ENCODE measurements around the gene DLEC1. TPM values are rescaled to one million over a fixed set of nuclear protein-coding genes. Genes with fewer than 3 reads are reported as not detected.

Gene DLEC1
- total and polyA plus RNA-seq, 7 donors, result 0.16 to 0.60 (median 0.41) TPM

DNA sequence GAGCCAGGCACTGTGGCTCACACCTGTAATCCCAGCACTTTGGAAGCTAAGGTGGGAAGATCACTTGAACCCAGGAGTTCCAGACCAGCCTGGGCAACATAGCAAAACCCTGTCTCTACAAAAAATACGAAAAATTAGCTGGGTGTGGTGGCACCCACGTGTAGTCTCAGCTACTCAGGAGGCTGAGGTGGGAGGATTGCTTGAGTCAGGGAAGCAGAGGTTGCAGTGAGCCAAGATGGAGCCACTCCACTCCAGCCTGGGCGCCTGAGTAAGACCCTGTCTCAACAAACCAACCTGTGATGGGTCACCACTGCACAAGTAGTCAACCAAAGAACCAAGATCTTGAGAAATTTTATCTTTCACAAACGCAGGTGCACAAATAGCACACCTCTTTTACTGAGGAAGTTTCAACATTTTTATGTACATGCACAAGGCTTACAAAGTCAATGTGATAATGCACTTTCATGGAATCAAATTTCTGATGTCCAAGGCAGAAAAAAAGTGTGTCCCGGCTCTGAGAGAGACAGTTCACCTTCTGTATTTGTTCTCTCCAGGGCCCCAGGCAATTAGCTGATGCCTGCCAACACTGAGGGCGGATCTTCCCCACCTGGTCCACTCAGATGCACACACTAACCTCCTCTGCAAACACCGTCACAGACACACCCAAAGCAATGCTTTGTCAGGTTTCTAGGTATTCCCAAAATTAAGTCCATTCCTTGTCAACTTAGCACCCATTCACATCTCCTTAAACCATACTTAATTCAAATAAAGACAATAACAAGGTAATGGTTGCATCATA, 85.5 kb downstream of the DLEC1 start:
- no peak overlapping the region for H3K4me3 ChIP-seq
- intact Hi-C loops (cut with DNase I), result loop anchor here (10.0 kb wide), 1 partner anchor 120 kb away; no protein-coding TSS in a partner anchor
- H3K9me3 ChIP-seq, result no peaks in the 10 kb centered on the region
- peaks cover 43 to 100% (median 62%) of the 10 kb centered on the region in 4 donors for H3K36me3 ChIP-seq
- H3K27me3 ChIP-seq, result no peaks in the 10 kb centered on the region
- no peak overlapping the region for H3K27ac ChIP-seq
- 42 to 76% methylated on average over 7 of the region's 7 CpGs for WGBS, 2 donors
- no peak for DNase-seq
- TF ChIP-seq, protein P1, sequence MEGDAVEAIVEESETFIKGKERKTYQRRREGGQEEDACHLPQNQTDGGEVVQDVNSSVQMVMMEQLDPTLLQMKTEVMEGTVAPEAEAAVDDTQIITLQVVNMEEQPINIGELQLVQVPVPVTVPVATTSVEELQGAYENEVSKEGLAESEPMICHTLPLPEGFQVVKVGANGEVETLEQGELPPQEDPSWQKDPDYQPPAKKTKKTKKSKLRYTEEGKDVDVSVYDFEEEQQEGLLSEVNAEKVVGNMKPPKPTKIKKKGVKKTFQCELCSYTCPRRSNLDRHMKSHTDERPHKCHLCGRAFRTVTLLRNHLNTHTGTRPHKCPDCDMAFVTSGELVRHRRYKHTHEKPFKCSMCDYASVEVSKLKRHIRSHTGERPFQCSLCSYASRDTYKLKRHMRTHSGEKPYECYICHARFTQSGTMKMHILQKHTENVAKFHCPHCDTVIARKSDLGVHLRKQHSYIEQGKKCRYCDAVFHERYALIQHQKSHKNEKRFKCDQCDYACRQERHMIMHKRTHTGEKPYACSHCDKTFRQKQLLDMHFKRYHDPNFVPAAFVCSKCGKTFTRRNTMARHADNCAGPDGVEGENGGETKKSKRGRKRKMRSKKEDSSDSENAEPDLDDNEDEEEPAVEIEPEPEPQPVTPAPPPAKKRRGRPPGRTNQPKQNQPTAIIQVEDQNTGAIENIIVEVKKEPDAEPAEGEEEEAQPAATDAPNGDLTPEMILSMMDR (IDR thresholded peaks at IDR 0.05), result no peak
- TF ChIP-seq POLR2AphosphoS5 (IDR thresholded peaks at IDR 0.05) (no peak), EP300 (IDR thresholded peaks at IDR 0.05) (no peak), POLR2A (IDR thresholded peaks at IDR 0.05) (no peak)
- peaks cover 0 to 7% (median 3%) of the 10 kb centered on the region in 4 donors for H3K4me1 ChIP-seq

DNA sequence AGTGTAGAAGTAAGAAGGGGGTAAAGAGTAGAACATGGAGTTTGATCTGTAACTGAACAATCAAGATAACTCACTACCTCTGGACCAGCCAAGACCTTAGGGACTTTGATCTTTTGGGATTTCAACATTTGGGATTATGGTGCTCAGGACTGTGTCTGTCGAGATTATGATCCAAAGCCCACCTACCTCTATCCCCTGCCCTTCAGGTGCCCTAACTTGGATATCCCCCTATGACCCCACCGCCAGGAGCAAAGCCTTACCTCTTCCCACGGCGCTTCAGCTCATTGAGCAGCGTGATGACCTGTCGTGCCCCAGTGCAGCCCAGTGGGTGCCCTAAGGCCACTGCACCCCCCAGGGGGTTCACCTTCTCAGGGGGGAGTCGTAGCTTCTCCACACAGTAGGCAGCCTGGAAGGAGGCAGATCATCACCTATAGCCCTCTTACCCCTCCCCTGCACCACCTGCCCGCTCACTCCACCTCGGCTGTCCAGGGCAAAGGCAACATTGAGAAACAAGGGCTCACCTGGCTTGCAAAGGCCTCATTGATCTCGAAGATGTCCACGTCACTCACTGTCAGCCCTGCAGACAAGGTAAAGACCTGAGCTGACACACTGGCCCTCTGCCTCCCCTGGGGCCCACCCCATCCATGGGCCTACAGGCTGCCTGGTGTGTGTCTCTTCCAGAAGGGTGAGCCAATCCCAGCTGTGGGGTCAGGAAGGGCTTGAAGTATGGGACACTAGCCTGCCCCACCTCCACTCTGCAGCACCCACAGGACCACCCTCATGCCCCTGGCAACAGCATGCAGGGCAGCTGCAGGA, 86.5 kb downstream of the DLEC1 start:
- DNase-seq, result peak; percentile 57
- Histone ChIP-seq H3K27me3 (no peaks in the 10 kb centered on the region), H3K4me3 (no peak overlapping the region), H3K27ac (no peak overlapping the region), H3K36me3 (peaks cover 44 to 100% (median 67%) of the 10 kb centered on the region in 4 donors), H3K4me1 (peaks cover 0 to 7% (median 3%) of the 10 kb centered on the region in 4 donors), H3K9me3 (no peaks in the 10 kb centered on the region)
- intact Hi-C loops (cut with DNase I), result loop anchor here (10.0 kb wide), 1 partner anchor 119 kb away; no protein-coding TSS in a partner anchor
- WGBS, 2 donors, result 91 to 95% methylated on average over 11 of the region's 11 CpGs
- TF ChIP-seq, protein P1 (IDR thresholded peaks at IDR 0.05), result no peak
- TF ChIP-seq EP300 (IDR thresholded peaks at IDR 0.05) (no peak), POLR2A (IDR thresholded peaks at IDR 0.05) (no peak), POLR2AphosphoS5 (IDR thresholded peaks at IDR 0.05) (no peak)

DNA sequence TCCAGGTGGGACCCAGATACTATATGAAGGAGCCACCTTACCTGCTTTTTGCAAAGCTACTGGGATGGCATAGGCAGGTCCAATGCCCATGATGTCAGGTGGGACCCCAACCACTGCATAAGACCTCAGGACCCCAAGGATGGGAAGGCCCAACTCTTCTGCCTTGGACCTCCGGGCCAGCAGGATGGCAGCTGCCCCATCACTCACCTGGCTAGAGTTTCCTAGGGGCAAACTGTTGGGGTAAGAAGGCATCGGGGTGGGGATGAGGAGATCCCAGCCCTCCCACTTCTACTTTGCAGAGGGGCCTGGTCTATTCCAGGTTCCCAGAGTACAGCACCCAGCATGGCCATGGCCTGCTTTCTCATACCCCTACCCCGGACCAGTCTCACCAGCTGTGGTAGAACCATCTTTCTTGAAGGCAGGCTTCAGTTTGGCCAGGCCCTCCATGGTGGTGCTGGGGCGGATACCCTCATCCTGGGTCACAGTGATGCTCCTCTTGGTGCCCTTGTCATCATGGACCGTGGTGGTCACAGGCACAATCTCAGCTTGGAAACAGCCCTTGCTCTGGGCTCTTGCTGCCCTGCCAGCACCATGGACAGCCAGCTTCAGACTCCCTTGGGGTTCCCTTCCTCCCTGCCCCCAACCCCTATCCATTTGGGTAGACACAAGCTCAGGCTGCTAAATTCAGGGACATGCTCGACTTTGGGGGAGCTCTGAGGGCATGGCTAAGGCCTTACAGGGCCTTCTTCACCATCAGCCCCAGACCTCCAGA, 87.3 kb downstream of the DLEC1 start:
- Histone ChIP-seq H3K4me1 (peaks cover 0 to 3% (median 1%) of the 10 kb centered on the region in 4 donors), H3K9me3 (no peaks in the 10 kb centered on the region), H3K4me3 (no peak overlapping the region), H3K27ac (no peak overlapping the region), H3K36me3 (peaks cover 51 to 100% (median 75%) of the 10 kb centered on the region in 4 donors), H3K27me3 (no peaks in the 10 kb centered on the region)
- TF ChIP-seq POLR2A (IDR thresholded peaks at IDR 0.05) (no peak), POLR2AphosphoS5 (IDR thresholded peaks at IDR 0.05) (no peak), EP300 (IDR thresholded peaks at IDR 0.05) (no peak)
- TF ChIP-seq, protein P1 (IDR thresholded peaks at IDR 0.05), result no peak
- WGBS, 2 donors, result 96% methylated on average over 6 of the region's 6 CpGs
- DNase-seq, result peak; percentile 50
- intact Hi-C loops (cut with DNase I), result loop anchor here (10.0 kb wide), 1 partner anchor 118 kb away; no protein-coding TSS in a partner anchor

GRCh38 chr3:38127611-38128302, 88.7 kb downstream of the DLEC1 start:
- H3K4me1 ChIP-seq, result peaks cover 0 to 5% (median 0%) of the 10 kb centered on the region in 4 donors
- H3K27ac ChIP-seq, result no peak overlapping the region
- TF ChIP-seq, protein P1 (IDR thresholded peaks at IDR 0.05), result no peak
- TF ChIP-seq POLR2A (IDR thresholded peaks at IDR 0.05), result no peak
- TF ChIP-seq EP300 (IDR thresholded peaks at IDR 0.05), result no peak
- TF ChIP-seq POLR2AphosphoS5 (IDR thresholded peaks at IDR 0.05), result no peak
- WGBS, 2 donors, result 96 to 99% methylated on average over 4 of the region's 4 CpGs
- peaks cover 43 to 100% (median 75%) of the 10 kb centered on the region in 4 donors for H3K36me3 ChIP-seq
- no peaks in the 10 kb centered on the region for H3K27me3 ChIP-seq
- no peaks in the 10 kb centered on the region for H3K9me3 ChIP-seq
- no peak overlapping the region for H3K4me3 ChIP-seq
- DNase-seq, result peak; percentile 26
- intact Hi-C loops (cut with DNase I), result loop anchor here (10.0 kb wide), 1 partner anchor 117 kb away; no protein-coding TSS in a partner anchor
